ENCODE measurements around the gene EXOC3.

EXOC3 gene

DNA sequence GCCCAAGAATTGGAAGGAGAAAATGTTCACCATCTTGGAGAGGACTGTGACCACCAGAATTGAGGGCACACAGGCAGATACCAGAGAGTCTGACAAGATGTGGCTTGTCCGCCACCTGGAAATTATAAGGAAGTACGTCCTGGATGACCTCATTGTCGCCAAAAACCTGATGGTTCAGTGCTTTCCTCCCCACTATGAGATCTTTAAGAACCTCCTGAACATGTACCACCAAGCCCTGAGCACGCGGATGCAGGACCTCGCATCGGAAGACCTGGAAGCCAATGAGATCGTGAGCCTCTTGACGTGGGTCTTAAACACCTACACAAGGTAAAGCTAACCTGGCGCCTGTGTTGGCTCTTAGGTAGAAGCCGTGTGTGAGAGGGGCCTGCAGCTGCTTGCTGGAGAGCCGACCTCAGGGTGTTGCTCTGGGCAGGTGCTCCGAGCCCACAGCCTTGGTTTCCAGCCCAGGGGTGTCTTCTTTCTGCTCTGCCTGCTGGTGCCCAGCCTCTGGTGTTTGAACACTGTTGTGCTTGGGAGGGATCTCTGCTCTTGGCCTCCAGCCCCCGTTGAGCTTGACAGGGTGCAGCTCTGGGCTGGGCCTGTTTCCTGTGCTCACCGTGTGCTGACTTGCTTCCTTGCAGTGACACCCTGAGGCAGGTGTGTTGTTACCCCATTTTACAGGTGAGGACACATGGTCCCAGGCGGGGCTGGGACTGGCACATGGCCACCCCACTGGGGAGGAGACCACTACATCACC lies 10.9 kb downstream of the EXOC3 start:
- DNase-seq (ENCODE audit: insufficient read length, low spot score): no peak

DNA sequence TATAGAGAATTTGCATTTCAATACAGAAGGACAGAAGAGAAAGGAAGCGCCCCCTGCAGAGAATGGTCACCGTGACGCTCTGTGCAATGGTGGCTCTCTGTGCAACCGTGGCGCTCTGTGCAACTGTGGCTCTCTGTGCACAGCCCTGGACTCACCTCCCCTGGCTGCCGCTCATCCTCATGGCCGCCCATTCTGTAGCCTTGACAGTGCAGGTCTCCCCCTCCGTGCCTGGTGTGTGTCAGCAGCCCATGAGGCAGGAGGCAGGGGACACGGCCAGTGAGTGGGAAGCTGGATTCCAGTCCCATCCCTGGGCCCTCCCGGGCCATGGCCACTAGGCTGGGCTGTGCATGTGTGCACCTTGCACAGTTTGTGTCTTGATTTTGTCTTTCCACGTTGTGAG lies 12.0 kb downstream of the EXOC3 start:
- FAIRE-seq (no peak), DNase-seq (ENCODE audit: insufficient read length, low spot score) (no peak)

More for the DNA sequence above, 10.9 kb downstream of the EXOC3 start:
- no peak for FAIRE-seq

DNA sequence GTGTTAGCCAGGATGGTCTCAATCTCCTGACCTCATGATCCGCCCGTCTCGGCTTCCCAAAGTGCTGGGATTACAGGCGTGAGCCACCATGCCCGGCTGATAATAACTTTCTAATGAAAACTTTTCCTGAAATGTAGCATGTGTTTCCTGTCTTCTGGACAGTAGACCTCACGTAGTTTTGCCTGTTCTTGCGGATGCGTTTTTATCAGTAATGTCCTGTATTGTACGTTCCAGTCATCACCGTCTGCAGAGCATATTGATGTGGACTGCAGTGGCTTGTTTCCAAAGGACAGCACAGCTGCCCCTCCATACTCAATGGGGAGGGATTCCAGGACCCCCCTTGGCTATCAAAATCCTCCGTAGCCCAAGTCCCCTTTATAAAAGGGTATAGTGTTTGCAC lies 12.8 kb downstream of the EXOC3 start:
- FAIRE-seq (no peak), DNase-seq (ENCODE audit: insufficient read length, low spot score) (no peak)

DNA sequence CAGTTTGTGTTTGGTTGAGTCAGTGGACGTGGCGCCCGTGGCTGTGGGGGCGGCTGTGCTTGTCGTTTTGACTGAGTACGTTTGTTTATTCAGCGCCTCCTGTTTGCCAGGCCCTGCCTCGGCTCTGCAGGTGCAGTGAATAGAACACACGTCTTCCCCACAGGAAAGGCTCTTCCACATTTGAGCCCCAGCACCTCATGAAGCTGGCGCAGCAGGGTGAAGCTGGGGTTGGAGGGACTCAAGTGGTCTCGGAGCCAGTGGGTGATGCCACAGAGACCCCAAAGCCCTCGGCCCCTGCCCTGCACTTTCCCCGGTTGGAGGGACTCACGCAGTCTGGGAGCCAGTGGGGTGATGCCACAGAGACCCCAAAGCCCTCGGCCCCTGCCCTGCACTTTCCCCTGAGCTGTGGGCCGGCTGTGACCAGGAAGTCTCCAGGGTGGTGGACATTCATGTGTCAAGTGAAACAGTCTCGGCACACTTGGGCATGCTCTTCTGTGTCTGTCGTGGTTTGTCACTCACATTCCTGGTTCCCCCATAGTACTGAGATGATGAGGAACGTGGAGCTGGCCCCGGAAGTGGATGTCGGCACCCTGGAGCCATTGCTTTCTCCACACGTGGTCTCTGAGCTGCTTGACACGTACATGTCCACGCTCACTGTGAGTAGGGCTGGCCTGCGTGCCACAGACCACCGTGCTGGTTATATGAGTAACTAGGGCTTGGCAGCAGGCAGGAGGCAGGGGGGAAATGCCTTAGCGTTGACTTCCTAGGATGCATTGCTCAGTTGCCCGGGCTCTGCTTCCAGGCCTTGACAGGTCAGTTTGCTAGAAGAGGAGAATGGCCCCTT lies 13.6 kb downstream of the EXOC3 start:
- FAIRE-seq: no peak

DNA sequence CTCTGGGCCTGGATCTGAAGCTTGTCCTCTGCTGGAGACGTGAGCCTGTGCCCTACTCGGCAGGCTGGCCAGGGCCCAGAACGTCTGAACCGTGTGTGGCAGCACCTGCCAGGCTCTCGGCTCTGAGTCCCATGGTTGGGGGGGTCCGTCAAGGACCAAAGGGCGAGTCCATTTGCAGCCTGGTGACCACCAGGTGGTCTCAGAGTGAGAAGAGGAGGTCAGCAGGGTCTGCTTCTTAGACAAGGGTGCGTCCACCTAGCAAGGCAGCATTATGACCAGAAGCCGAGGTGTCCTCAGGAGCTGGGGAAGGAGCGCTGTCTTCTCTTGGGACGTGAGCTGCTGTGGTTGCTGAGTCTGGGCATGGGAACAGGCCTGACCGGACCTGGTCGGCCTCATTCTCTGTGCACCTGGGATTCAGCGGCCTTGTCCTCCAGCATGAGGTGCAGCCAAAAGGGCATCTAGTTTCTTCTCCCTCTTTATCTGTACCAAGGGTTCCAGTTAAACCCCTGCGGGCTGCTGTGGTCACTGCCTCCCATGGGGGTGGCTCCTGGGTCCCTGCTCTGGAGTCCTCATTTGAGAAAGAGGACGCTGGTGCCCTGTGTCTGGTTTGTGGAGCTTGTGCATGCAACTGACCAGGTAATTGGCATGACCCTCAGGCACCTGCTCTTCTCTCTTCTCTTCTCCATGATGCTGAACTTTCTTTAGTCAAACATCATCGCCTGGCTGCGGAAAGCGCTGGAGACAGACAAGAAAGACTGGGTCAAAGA lies 14.4 kb downstream of the EXOC3 start:
- FAIRE-seq (no peak), DNase-seq (ENCODE audit: insufficient read length, low spot score) (no peak)

More for the DNA sequence above, 13.6 kb downstream of the EXOC3 start:
- no peak for DNase-seq (ENCODE audit: insufficient read length, low spot score)

DNA sequence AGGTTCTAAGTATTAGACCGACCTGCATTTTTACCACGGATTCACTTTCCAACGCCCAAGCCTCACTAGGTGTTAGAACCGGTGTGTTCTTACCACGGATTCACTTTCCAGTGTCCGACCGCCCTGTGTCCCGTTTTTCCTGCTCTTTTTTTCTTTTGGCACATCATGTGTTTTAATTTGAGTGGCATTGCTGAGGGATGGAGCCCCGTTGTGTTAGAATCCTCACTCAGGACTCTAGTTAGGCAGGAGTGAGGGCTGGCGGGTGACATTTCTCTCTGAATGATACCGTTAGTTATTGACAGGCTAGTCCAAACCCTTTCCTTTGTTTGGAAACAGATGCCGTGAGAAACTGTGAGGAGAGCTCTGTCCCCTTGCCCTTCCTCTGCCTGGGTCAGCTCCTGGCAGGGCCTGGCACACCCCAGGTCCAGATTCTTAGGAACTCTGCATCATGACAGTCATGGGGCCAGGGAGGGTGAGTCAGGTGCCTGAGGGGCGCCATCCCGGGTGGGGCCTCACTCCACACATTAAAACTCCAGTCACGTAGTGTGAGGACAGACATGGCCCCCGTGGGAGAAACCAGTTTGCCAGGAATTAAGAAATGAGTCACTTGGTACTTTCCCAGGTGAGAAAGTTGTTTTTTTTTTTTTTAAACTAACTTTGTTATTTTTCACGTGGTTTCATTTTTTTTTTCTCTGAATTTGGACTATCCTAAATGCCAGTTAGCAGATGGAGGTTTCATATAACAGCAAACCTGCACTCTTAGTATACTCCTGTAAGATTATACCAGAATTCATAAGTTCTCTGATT lies 15.8 kb downstream of the EXOC3 start:
- FAIRE-seq (no peak), DNase-seq (ENCODE audit: insufficient read length, low spot score) (no peak)

DNA sequence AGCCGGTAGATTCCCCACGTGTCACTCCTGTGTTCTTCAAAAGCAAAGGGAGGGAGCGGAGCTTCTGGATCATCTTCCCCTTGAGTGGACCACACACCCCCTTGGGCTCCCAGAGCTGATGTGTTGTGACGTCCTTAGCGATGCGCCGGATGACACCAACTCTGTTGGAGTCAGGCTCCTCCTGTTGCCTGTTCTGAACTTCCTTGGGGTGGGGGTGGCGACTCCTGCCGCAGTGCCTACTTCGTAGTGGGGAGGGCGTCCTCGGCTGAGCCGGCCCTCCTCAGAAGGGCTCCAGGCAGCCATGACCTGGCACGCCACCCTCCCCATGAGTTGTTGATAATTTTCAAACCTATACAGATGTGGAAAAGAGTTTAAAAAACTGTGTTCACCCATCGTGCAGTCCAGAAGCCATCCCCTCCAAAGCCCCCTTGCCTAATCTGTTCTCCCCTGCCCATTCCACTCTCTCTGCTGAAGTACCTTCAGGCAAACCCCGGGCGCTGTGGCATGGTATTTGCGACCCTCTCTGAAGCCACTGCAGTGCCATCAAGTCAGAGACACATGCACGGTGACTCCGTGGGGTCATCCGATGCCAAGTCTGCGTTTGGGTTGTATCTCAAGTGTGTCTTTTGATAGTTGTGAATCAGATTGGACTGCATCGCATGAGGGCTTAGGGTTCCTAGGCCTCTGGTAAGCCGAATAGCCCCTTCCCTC lies 16.7 kb downstream of the EXOC3 start:
- FAIRE-seq (no peak), DNase-seq (ENCODE audit: insufficient read length, low spot score) (no peak)

DNA sequence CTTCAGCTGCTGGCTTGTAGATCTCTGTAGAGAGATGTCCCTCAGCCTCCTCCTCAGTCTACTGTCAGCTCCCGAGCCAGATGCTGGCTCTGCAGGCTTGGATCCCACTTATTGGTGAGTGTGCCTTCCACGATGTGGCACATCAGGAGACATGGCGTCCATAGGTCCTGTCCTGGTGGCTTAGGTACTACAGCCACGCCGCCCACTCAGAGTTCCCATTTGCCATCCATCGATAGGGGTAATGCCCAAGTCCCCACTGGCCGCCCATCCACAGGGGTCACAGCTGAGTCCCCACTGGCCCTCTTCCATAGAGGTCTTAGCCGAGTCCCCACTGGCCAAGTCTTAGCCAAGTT lies 17.3 kb downstream of the EXOC3 start:
- DNase-seq (ENCODE audit: insufficient read length, low spot score) (no peak), FAIRE-seq (no peak)

DNA sequence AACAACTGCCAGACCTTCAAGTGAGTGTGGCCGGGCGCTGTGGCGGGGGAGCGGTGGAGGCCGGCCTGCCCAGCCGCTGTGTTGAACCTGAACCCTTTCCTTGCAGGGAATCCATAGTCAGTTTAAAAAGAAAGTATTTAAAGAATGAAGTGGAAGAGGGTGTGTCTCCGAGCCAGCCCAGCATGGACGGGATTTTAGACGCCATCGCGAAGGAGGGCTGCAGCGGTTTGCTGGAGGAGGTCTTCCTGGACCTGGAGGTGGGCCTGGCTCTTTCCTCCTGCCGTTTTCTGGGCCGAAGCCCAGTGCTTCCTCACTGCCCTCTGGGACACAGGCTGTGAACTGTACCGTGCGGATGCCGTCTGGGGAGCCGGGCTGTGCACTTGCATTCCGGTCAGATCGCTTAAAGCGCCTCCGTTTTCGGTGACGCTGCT lies 19.1 kb downstream of the EXOC3 start:
- FAIRE-seq (no peak), DNase-seq (ENCODE audit: insufficient read length, low spot score) (no peak)

DNA sequence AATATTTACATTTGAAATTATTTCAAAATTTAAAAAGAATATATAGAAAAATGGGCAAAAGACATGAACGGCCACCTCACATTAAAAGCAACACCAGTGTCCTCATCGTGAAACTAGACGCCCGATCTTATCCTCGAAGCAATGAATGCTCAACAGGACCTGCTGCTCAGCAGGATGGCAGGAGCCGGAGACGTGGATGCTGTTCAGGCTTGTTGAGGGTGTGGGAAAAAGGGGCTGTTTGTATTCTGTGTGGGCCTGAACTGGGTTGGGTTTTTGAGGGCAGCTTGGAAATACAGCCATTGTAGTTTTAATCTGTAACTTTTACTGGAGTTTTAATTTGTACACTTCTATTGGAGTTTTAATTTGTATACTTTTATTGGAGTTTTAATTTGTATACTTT lies 20.3 kb downstream of the EXOC3 start:
- DNase-seq (ENCODE audit: insufficient read length, low spot score): no peak
- FAIRE-seq: no peak

DNA sequence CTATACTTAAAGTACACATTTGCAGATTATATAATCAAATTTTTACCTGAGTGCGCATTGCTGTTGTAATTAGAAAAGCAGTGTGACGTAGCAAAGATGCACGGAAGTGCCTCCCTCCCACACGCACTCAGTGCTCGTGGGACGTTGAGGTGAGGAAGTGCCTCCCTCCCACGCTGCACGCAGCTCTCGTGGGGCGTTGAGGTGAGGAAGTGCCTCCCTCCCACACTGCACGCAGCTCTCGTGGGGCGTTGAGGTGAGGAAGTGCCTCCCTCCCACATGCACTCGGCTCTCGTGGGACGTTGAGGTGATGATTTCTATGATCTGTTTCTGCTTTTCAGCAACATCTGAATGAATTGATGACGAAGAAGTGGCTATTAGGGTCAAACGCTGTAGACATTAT lies 21.0 kb downstream of the EXOC3 start:
- DNase-seq (ENCODE audit: insufficient read length, low spot score) (no peak), FAIRE-seq (no peak)

DNA sequence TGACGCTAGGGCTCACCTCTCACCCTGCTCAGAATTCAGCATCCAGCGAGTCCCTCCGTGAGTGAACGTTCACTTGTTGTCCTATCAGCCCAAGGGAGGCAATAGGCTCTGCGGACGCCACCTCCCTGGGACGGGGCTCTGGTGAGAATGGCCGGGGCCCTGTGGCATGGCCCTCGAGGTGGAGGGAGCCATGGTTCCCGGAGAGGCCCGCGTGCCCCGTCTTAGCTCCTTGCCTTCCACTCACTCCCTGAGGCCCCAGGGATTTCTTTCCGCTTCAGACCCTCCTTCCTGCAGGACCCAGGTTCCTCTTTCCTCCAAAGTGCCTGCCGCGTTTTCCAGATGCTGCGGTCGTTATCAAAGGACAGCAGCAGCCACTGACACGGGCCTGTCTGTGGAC lies 21.5 kb downstream of the EXOC3 start:
- FAIRE-seq (no peak), DNase-seq (ENCODE audit: insufficient read length, low spot score) (no peak)

DNA sequence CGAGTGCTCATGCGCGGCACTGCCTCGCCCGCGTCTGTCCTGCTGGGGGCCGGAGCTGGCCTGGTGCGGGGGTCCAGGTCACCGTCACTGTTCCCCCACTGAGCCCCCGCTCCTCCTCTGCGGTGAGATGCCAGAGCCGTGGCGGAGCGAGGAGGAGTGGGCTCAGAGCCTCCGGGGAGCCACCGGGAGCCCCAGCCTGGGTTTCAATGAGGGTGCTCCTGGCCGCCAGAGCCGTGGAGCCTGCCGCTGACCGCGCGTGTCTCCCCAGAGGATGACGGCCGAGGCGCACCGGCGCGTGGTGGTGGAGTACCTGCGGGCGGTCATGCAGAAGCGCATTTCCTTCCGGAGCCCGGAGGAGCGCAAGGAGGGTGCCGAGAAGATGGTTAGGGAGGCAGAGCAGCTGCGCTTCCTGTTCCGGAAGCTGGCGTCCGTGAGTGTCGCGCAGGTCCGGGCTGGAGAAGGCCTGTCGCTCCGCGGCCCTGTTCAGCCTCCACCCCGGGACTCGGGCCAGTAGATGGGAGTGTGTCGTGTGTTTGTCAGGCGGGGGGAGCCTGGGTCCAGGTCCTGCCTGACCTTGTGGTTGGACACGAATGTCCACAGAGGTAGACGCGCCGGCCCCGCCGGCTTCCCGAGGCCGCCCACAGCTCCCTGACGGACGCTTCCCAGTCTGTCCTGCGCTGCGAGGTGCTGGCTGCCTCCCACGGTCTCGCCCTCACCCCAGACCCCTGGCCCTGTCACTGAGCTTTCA lies 22.0 kb downstream of the EXOC3 start:
- FAIRE-seq (no peak), DNase-seq (ENCODE audit: insufficient read length, low spot score) (no peak)

DNA sequence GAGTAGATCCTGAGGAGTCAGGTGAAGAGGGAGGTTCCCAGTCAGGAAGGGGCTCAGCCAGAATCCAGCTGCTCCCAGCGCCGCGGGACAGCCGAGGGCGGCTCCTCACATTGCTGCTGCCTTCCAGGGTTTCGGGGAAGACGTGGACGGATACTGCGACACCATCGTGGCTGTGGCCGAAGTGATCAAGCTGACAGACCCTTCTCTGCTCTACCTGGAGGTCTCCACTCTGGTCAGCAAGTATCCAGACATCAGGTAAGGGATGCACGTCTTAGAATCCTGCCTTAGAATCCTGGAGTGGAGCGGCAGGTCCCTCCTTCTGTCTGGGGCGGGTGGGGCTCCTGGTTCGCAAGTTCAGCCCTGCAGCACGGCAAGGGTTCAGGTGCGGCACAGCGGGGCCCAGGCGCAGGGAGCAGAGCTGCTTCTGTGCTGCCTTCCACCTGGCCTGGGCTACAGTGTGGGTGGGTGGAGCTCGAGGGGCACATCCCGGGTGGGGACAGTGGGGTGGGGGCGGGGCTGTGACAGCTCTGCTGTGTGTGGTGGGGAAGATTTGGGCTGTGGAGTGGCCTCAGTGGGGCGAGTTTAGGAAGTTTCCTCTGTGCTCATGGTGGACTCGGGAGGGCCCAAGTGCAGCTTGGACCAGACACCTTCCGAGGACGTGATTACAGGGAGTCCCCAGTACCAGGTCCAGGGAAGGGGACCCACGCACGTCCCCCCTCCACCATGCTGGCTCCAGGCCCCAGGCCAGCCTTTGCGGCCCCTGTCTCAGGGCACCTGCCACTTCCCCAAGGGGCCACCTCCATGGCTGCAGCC lies 22.8 kb downstream of the EXOC3 start:
- FAIRE-seq: no peak
- no peak for DNase-seq (ENCODE audit: insufficient read length, low spot score)

DNA sequence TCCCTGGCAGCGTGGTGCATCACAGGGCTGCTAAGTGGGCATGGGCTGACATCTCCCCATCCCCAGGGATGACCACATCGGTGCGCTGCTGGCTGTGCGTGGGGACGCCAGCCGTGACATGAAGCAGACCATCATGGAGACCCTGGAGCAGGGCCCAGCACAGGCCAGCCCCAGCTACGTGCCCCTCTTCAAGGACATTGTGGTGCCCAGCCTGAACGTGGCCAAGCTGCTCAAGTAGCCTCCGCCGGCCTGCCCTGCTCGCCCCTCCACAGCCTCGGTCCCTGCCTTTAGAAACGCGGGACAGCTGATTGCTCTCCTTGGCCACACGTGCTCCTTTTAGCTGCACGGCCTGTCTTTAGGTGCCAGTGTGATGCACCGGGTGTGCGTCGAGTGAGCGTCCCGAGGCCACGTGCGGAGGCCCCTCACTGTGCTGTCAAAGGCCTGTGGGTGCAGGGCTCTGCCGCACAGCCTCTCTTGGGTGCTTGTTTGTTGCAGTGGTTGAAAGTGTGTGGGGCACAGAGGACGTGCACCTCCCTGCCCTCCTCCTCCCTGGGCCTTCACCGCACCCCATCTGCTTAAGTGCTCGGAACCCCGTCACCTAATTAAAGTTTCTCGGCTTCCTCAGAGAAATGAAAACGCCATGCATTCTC lies 23.8 kb downstream of the EXOC3 start:
- FAIRE-seq (no peak), DNase-seq (ENCODE audit: insufficient read length, low spot score) (no peak)

DNA sequence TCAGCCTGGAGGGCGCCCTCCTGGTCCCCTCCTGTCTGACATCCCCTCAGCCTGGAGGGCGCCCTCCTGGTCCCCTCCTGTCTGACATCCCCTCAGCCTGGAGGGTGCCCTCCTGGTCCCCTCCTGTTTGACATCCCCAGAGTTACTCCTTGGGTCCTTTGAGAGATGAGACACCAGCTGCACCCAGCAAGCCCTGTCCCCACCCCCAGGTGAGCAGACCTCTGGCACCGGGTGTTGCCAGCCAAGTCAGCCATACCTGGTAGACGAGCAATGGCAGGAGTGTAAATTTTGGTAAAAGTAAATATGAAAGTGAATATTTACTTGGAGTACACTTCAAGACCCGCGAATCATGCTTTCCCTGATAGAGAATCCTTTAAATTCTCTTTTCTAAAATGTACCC lies 25.4 kb downstream of the EXOC3 start:
- DNase-seq (ENCODE audit: insufficient read length, low spot score) (no peak), FAIRE-seq (no peak)

DNA sequence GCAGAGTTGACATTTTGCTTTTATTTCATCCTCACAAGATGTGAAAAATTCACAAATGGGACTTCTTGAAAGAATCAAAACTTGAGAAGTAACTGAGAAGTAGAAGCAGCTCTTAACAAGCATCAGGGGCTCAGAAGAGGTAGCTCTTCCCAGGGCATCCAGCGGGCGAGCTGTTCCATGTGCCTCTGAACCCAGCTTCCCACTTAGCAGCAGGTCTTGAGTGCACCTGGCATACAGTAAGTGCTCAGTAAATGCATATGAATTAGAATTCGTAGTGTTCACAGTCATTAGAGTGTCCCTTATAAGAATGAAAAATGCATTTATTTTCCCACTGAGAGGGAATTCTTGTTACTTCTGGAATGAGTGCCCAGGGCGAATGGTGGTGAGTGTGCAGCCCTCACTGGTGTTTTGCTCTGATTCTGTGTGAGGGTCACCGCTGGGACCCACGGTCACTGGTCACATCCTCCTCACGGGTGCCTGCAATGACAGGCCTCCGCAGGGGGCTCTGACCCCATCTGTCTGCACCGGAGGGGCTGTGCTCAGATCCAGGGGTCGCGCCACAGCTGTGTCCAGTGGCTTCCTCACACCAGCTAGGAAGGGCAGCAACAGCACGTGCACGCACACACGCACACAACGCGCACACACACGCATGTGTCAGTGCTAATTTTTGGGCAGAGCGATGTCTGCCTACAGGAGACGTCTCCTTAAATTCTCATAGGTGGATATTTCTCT lies 26.9 kb downstream of the EXOC3 start:
- no peak for FAIRE-seq
- no peak for DNase-seq (ENCODE audit: insufficient read length, low spot score)

All from GM19239 (cell line).